Activated effector memory CD4-positive, alpha-beta T cell treated with Interleukin-2 at 50 U/mL for 16 hours (primary cell): ENCODE results near the gene ABL2.
A peak's percentile ranks its signal among the peaks of the same experiment; 100 is the strongest.
"Not testable (repeated sequence)": the region's sequence is repeated elsewhere in the genome, so short reads cannot be mapped to it uniquely, and the experiment has no call there.

ENCODE experiments used
- DNase-seq: peaks from one replicate; pipeline ENCODE4 v3.0.0-alpha.2; 2020

The ABL2 gene

GRCh38 chr1:179168536-179168935 is 60.9 kb downstream of the ABL2 start:
- DNase-seq = no peak

GRCh38 chr1:179167955-179168354 is 61.5 kb downstream of the ABL2 start:
- DNase-seq = no peak

GRCh38 chr1:179167418-179167777 is 62.1 kb downstream of the ABL2 start:
- no peak for DNase-seq

DNA sequence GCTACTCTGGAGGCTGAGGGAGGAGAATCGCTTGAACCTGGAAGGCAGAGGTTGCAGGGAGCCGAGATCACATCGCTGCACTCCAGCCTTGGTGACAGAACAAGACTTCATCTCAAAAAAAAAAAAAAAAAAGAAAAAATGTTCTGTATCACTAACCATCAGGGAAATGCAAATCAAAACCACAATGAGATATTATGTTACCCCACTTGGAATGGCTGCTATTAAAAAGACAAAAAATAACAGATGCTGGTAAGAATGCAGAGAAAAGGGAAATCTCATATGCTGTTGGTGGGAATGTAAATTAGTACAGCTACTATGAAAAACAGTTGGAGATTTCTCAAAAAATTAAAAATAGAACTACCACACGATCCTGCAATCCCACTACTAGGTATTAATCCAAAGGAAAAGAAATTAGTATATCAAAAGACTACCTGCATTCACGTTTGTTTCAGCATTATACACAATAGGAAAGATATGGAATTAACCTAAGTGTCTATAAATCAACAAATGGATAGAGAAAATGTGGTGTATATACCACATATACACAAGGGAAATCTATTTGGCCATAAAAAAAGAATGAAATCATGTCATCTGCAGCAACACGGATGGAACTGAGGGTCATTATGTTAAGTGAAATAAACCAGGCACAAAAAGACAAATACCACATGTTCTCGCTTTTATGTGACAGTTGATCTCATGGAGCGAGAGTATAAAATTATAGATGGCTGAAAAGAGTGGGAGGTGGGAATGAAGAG is 62.6 kb downstream of the ABL2 start:
- DNase-seq = no peak

DNA sequence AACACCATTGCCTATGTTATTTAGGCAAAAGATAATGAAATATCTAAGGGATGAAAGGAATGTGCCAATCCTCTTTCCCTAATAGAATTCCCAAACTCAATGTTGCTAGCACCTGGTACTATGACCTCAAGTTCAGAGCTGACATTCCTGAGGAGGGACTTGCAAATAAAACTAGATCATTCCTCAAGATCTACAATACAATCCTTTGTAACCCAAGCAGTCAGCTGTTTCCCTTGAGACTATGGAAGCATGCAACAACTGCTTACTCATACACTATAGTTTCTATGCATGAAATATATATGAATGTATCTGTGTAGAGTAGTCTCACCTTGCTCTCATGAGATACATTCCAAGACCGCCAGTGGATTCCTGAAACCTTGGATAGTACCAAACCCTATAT is 65.0 kb downstream of the ABL2 start:
- DNase-seq = no peak

DNA sequence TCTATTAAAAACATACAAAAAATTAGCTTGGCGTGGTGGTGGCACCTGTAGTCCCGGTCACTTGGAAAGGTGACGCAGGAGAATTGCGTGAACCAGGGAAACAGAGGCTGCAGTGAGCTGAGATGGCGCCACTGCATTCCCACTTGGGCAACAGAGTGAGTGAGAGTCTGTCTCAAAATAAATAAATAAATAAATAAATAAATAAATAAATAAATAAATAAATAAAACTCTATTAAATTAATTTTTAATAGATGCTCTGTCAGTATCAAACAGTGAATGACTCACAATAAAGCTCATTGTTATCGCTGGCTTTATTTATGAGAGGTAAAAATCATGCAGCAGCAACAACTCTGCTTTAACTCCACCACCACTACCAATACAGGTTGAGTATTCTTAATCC is 72.8 kb downstream of the ABL2 start:
- no peak for DNase-seq

- no peak for DNase-seq
Observed at GRCh38 chr1:179156026-179156425, 73.5 kb downstream of the ABL2 start.

DNA sequence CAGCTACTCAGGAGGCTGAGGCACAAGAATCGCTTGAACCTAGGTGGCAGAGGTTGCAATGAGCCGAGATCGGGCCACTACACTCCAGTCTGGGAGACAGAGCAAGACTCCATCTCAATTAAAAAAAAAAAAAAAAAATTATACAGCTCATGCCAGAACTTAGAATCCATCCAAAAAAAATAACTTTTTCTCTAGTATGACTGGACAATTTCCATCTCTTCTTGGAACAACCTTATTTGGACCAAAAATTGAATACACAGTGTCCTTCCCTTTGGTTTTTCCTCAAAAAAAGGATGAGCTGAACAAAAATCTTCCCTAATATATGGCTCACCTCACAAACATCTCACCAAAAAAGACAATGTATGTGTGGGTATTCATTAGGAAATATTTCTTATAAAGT is 73.9 kb downstream of the ABL2 start:
- no peak for DNase-seq

DNA sequence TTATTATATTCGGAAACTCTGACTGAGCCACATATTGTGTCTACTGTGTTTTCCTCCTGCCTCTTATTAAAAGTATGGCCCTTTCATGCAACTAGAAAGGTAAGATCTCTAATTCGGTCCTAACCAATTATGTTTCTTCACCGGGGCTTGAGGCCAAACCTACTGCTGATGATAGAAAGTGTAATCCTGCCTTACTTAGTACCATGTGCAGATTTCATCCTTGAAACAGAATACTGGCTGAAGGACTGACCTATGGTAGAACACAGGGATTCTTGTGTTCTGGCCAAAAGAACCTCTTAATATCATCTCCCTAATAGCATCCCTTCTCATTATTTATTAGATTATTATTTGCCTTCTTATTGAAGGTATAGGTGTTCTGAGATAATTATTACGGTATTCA is 75.0 kb downstream of the ABL2 start:
- no peak for DNase-seq

DNA sequence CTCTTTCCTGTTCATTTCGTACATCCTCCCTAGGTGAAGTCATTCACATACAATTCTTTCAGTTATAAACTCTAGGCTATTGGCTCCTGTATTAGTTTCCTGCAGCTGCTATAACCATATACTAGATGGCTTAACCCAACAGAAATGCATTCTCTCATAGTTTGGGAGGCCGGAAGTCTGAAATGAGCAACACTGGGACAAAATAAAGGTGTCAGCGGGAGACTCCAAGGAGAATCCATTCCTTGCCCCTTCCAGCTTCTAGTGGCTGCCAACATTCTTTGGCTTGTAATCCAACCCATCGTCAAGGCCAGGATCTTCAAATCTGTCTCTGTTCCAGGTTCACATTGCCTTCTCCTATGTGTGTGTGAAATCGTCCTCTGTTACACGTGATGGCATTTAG is 76.3 kb downstream of the ABL2 start:
- DNase-seq = no peak

GRCh38 chr1:179151908-179152682 is 77.4 kb downstream of the ABL2 start:
- no peak for DNase-seq

- no peak for DNase-seq
Observed at GRCh38 chr1:179146911-179147310, 82.6 kb downstream of the ABL2 start.

GRCh38 chr1:179146476-179146875 is 83.0 kb downstream of the ABL2 start:
- no peak for DNase-seq

DNA sequence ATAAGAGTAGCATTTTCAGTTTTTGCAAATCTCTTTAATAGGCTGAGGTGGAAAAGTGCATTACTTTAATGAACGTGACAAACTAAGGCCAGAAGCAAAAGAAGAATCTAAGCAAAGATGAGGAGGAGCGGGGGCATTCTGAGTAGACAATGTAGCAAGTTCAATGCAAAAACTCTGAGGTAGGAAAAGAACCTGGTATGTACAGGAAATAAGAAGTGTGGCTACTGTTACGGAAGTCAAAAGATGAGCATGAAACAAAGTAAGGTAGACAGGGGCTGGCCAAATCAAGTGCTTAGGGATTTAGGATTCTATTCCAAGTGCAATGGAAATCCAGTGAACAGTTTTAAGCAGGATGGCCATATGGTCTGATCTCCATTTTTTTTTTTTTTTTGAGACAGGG is 84.0 kb downstream of the ABL2 start:
- no peak for DNase-seq

DNA sequence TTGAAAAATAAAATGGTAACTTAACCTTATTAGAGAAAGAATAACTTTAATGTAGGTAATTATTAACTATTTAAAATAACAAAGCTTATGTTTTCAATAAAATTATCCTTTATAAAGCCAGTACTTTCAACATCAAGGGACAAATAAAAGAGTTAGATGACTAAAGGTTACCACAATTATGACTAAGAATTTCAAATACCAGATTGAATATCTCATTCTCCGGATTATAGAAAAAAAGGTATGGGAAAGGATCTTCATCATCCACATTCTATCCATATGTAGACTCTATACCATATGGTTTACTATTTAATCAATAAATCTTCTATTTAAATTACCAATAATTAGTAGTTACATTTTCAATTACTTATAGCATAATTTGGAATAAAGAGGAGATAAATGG is 84.9 kb downstream of the ABL2 start:
- DNase-seq = no peak

GRCh38 chr1:179143322-179143721 is 86.2 kb downstream of the ABL2 start:
- DNase-seq = no peak

DNA sequence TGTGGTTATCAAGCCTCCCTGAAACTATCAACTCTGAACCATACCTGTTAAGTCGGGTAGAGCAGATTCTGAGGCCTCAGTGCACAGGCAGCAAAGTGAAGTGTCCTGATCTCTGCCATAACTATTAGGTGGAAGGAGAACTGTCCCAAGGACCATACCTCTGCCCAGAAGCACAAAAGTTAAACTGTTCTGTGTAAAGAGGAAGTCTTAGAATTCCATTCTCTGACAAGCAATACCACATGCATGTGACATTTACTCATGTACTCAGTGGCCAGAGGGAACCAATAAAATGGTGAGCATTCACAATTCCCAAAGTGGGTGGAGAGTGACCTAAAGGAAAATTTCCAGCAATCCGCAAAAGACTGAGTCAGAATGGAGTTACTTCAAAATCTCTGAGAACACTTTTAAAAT is 86.6 kb downstream of the ABL2 start:
- DNase-seq = no peak

DNA sequence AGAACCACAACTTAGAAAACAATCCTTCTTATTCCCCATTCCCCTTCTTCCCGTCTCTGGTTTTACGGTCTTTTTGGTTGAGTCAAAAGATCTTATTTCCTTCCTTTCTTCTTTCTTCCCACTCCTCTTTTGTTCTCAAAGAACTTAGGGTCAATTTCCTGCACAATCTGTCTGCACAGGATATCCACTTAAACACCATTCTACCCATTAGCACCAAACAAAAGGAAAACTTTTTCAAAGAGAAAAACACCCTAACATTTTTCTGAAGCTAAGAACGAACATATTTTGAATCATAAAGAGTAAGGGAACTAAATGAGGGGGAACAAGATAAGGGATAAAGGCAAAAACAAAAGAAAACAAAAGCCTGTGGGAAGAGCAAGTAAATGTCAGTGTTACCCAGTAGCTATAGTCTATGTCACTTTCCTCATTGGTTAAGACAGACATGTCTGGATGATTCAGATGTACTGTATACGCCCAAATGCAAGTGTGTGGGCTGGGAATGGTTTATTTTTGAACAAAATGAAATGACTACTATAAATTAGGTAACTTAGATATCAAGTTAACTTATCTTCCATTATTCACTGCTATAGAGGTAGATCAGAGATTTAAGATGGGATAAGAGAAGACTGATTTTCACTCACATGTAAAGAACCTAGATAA is 87.8 kb downstream of the ABL2 start:
- no peak for DNase-seq

- DNase-seq = not testable (repeated sequence)
Observed at GRCh38 chr1:179138755-179139154, 90.7 kb downstream of the ABL2 start.

DNA sequence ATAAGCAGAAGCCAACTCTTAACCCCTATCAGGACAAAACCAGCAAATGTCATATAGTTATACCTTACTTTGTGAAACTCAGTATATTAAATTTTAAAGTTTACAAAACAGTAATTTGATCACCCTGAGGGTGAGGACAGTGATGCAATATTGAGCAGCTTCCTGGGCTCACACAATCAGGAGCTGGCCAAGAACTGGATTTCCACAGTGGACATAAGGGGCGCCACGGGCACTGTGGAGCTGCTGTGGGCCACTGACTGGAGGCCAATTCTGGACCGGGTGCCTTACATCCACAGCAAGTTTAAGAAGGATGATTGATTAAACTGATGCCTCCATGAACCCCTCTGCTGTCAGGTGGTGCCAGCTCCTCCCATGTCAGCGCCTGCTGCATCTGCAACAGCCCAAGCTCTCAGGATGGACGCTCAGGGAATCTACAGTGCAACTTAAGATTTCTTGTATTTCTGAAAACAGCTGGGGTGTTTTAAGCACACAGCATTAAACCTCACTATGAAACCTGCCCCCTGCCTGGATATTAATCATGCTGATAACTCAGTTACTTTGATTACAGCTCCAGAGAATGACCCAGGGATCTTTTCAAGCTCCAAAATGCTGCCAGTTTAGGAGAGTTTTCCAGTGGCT is 91.7 kb downstream of the ABL2 start:
- DNase-seq = no peak

- DNase-seq = not testable (repeated sequence)
Observed at GRCh38 chr1:179135707-179136106, 93.8 kb downstream of the ABL2 start.

DNA sequence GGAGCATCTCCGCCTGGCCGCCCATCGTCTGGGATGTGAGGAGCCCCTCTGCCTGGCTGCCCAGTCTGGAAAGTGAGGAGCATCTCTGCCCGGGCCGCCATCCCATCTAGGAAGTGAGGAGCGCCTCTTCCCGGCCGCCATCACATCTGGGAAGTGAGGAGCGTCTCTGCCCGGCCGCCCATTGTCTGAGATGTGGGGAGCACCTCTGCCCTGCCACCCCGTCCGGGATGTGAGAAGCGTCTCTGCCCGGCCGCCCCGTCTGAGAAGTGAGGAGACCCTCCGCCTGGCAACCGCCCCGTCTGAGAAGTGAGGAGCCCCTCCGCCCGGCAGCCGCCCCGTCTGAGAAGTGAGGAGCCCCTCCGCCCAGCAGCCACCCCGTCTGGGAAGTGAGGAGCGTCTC is 94.3 kb downstream of the ABL2 start:
- not testable (repeated sequence) for DNase-seq

DNA sequence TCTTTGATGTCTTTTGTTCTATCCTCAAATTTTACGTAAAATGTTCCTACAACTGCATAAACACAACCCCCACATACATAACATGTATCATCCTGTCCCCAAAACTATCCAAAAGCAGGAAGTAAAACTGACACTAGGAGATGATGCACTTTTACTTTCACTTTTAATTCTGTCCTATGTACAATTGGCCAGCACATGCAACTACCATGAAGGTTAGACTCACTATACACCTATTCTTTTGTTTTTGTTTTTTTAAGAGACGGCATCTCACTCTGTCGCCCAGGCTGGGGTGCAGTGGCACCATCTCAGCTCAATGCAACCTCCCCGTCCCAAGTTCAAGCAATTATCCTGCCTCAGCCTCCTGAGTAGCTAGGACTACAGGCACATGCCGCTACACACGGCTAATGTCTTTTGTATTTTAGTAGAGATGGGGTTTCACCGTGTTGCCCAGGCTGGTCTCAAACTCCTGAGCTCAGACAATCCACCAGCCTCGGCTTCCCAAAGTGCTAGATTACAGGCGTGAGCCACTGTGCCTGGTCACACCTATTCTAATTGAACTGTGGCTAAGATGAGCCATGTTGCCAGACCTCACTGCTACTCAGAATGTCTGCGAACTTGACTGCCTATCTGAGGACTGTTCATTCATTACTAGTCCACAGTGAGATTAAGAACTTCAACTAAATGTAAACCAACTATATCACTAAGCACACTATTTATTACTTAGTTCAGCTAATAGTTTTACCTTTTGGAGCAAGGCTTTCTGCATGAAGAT is 99.6 kb downstream of the ABL2 start:
- peak; percentile 23 for DNase-seq
